Endothelial cell (in vitro differentiated cells): Measurements from ENCODE around the gene ACSM3. TPM values are rescaled to one million over a fixed set of nuclear protein-coding genes. Genes with fewer than 3 reads are reported as not detected.
"Not testable (repeated sequence)": the region's sequence is repeated elsewhere in the genome, so short reads cannot be mapped to it uniquely, and the experiment has no call there.

ENCODE experiments used
- DNase-seq: peaks from one replicate; pipeline ENCODE4 v3.0.0; 2021; ENCODE audit warnings: low spot score
- H3K27ac Mint-ChIP-seq: one replicate; pipeline ENCODE4 v1.8.0; 2021; ENCODE audit warnings: mixed read lengths, inconsistent platforms; ENCODE audit not compliant: unreplicated experiment
- H3K27me3 Mint-ChIP-seq: one replicate; pipeline ENCODE4 v1.8.0; 2021; ENCODE audit warnings: mild to moderate bottlenecking, moderate library complexity, mixed read lengths, inconsistent platforms; ENCODE audit not compliant: unreplicated experiment
- H3K36me3 Mint-ChIP-seq: one replicate; pipeline ENCODE4 v1.8.0; 2021; ENCODE audit warnings: mild to moderate bottlenecking, low read depth, mixed read lengths, inconsistent platforms; ENCODE audit not compliant: unreplicated experiment
- H3K4me1 Mint-ChIP-seq: one replicate; pipeline ENCODE4 v1.8.0; 2021; ENCODE audit warnings: mild to moderate bottlenecking, mixed read lengths, inconsistent platforms; ENCODE audit not compliant: unreplicated experiment
- H3K4me3 Mint-ChIP-seq: one replicate; pipeline ENCODE4 v1.8.0; 2021; ENCODE audit warnings: mild to moderate bottlenecking, mixed read lengths, inconsistent platforms; ENCODE audit not compliant: unreplicated experiment
- H3K9me3 Mint-ChIP-seq: one replicate; pipeline ENCODE4 v1.8.0; 2021; ENCODE audit warnings: mixed read lengths, inconsistent platforms; ENCODE audit not compliant: unreplicated experiment
- CTCF ChIP-seq: fragments of 200-600 bp; sonication (generic); IDR thresholded peaks from one replicate; pipeline ENCODE4 v1.5.0; 2021; ENCODE audit warnings: antibody characterized with exemption; ENCODE audit not compliant: unreplicated experiment
- total RNA-seq: library from RNA; stranded (reverse); fragmentation: NEBNext Ultra II Directional; extraction: Animal tissue kit (Norgen Biotek cat#: 25700); gene quantifications from one replicate; pipeline ENCODE4 v1.2.1, GENCODE V29; 2021; ENCODE audit not compliant: unreplicated experiment

The ACSM3 gene
- total RNA-seq, 1 donor from 2014 or later = 10.3 TPM

DNA sequence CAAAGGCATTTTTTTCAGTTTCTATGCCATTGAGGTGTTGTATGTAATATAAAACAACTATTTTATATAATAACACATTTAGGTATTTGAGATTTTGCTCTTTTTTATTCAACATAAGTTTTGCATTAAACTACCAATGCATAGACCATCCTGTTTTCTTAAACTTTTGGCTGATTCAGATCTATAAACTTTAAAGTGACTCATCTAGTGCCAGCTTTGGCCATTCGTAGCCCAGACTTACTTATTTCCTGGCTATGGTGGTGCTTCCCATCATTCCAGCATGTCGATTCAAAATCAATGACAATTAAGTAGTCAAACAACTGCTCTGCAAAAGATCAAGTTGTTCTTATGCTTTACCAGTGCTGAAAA lies 39.4 kb downstream of the ACSM3 start:
- Mint-ChIP-seq H3K9me3 (no peaks in the 10 kb centered on the region), H3K27me3 (peaks cover 5% of the 10 kb centered on the region), H3K4me1 (peaks cover 10% of the 10 kb centered on the region), H3K27ac (no peak overlapping the region), H3K36me3 (no peaks in the 10 kb centered on the region), H3K4me3 (no peak overlapping the region)
- TF ChIP-seq CTCF = no peak
- no peak for DNase-seq

DNA sequence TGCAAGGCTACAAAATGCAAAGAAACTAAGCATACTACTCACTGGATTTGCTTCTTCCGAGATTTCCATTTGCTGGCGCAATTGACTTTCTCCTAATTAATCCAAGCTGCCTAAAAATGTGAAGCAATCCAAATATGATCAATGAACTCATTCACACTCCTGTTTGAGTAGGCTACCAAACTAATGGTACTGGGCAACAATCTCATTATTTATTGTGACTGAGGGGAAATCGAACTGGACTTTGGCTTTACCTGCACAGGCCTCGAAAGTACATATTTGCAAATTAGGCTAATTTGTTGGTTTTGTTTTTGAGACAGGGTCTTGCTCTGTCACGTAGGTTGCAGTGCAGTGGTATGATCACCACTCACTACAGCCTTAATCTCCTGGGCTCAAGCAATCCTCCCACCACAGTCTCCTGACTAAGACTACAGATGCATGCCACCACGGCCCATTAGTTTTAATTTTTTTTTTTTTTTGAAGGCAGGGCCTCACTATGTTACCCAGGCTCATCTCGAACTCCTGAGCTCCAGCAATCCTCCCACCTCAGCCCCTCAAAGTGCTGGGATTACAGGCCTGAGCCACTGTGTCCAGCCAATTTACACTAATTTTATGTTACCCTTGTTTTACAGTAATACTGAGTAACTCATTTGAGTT lies 39.9 kb downstream of the ACSM3 start:
- Mint-ChIP-seq H3K27me3 (peaks cover 5% of the 10 kb centered on the region), H3K4me3 (no peak overlapping the region), H3K27ac (no peak overlapping the region), H3K36me3 (no peaks in the 10 kb centered on the region), H3K4me1 (peaks cover 10% of the 10 kb centered on the region), H3K9me3 (no peaks in the 10 kb centered on the region)
- no peak for DNase-seq
- no peak for TF ChIP-seq CTCF

- H3K36me3 Mint-ChIP-seq, H3K9me3 Mint-ChIP-seq, H3K27me3 Mint-ChIP-seq, H3K4me1 Mint-ChIP-seq: not testable (repeated sequence)
- Mint-ChIP-seq H3K27ac (peak overlapping the region; percentile 88), H3K4me3 (peak overlapping the region; percentile 97)
- DNase-seq = peak; percentile 14
Observed at GRCh38 chr16:20805684-20806167, 41.9 kb downstream of the ACSM3 start.

DNA sequence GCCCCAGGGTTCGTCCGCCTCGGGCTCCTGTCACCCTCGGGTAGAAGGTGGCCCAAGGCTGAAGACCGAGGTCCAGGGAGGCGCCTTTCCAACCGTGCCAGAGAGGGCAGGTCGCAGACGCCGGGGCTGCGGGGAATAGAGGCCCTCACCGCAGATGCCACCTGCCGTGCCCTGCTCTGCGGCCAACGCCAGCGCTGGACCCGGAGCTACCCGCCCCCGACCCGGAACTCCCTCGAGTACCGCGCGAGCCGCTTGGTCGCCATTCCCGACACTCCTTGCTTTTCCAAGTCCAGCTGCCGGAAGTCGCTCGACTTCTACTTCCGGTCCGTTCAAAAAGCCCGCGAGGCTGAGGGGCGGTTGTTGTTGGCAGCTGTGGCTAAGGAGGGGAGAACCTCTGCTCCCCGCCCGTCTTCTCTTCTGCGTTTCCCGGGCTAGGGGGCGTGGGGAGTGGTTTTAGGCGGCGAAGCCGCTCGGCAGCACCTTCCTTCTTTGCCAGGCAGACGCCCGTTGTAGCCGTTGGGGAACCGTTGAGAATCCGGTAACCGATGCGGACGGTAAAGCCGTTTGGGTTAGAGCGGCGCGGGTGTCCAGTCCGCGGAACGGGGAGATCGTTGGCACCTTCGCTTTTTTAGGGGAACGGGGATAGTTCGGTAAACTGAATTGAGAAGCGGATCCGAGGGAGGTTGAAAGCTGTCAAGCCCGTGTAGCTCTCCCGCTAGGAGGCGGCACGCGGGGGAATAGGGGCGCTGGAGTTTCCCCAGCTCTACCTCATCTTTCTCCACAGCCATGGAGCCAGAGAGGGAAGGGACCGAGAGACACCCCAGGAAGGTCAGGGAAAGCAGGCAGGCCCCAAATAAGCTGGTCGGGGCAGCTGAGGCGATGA lies 42.6 kb downstream of the ACSM3 start, which contains the start of the genes ERI2 and REXO5:
ERI2 (minus strand) TSS at position 305 of the 883 bp plus-strand sequence; CDS start at position 263, 42 bp downstream.
REXO5 (plus strand) TSS at position 360 of the 883 bp plus-strand sequence; CDS start at position 787, 427 bp downstream.
- Mint-ChIP-seq H3K27me3 (peaks cover 8% of the 10 kb centered on the region), H3K4me3 (peak within 1 kb of the TSS; percentile 97), H3K4me1 (peaks cover 10% of the 10 kb centered on the region), H3K36me3 (no peaks in the 10 kb centered on the region), H3K27ac (peak within 1 kb of the TSS; percentile 91), H3K9me3 (no peaks in the 10 kb centered on the region)
- DNase-seq = peak; percentile 89
- no peak for TF ChIP-seq CTCF

- no peak overlapping the region for H3K27ac Mint-ChIP-seq
- no peak for TF ChIP-seq CTCF
- no peaks in the 10 kb centered on the region for H3K9me3 Mint-ChIP-seq
- peaks cover 8% of the 10 kb centered on the region for H3K27me3 Mint-ChIP-seq
- peaks cover 10% of the 10 kb centered on the region for H3K4me1 Mint-ChIP-seq
- no peaks in the 10 kb centered on the region for H3K36me3 Mint-ChIP-seq
- H3K4me3 Mint-ChIP-seq = peak overlapping the region; percentile 97
- no peak for DNase-seq
Observed at GRCh38 chr16:20807862-20808261, 44.0 kb downstream of the ACSM3 start.
